Activated CD4-positive, alpha-beta T cell treated with anti-CD3 and anti-CD28 coated beads, Interleukin-2, Interleukin-6, amounts not matched to agents 100 ng/mL and 50 ng/mL, durations not matched to agents 16 hours and 8 hours (primary cell): ENCODE measurements around the gene TBC1D22A.

Experiments used
- DNase-seq: peaks from one replicate; pipeline ENCODE4 v3.0.0-alpha.2; 2020

TBC1D22A gene

GRCh38 chr22:47197773-47198500, 435.5 kb downstream of the TBC1D22A start:
- DNase-seq = no peak

DNA sequence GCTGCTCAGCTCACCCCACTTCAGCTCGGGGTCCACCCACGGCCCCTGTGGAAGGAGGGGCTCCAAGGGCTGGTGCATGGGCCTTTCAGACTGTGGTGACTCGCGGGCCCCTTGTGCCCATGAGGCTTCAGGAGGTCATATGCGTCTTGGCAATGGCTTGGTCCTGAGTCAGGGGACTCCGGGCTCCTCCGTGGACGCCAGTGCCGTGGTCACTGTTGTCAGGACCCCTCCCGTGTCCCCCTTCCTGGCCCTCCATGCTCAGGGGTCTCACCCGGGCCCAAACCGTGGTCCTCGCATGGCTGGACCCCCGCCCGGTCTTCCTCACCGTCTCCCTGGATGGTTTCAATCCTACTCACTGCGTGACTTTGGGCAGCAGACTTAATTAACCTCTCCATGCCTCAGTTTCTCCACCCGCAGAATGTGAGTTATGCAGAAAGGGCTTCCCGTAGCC, 436.4 kb downstream of the TBC1D22A start:
- DNase-seq = no peak

DNA sequence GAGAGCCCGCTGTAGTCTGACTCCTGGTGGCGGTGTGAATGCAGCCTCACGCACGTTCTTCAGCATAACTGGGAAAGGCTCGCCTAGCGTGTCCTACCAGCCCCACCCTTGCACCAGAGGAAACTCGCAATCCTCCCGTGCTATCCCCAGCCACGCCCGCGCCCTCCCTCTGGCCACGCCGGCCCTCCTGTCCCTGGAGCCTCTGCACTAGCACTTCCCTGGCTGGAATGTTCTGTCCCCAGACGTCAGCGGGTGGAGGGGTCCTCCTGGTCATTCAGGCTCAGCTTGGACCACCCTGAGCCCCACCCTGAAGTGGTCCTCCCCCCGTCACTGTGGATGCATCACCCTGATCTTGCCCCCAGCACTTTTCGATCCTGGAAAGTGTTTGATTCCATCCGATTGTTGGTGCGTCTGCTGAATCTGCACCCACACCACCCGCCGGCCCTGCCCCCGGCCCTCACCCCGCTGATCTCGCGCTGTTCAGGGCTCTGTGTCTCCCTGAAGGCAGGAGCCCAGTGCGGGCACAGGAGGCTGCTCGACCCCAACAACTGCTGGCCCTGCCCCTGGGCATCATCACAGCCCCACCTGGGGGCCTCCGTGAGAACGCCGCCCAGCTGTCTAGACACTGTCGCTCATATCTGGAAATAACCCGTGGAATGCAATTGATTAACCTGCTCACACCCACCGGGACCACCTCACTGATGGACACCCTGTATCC, 437.0 kb downstream of the TBC1D22A start:
- no peak for DNase-seq

- no peak for DNase-seq
Observed at GRCh38 chr22:47199979-47200272, 437.5 kb downstream of the TBC1D22A start.

GRCh38 chr22:47200273-47201051, 438.0 kb downstream of the TBC1D22A start:
- DNase-seq = no peak

DNA sequence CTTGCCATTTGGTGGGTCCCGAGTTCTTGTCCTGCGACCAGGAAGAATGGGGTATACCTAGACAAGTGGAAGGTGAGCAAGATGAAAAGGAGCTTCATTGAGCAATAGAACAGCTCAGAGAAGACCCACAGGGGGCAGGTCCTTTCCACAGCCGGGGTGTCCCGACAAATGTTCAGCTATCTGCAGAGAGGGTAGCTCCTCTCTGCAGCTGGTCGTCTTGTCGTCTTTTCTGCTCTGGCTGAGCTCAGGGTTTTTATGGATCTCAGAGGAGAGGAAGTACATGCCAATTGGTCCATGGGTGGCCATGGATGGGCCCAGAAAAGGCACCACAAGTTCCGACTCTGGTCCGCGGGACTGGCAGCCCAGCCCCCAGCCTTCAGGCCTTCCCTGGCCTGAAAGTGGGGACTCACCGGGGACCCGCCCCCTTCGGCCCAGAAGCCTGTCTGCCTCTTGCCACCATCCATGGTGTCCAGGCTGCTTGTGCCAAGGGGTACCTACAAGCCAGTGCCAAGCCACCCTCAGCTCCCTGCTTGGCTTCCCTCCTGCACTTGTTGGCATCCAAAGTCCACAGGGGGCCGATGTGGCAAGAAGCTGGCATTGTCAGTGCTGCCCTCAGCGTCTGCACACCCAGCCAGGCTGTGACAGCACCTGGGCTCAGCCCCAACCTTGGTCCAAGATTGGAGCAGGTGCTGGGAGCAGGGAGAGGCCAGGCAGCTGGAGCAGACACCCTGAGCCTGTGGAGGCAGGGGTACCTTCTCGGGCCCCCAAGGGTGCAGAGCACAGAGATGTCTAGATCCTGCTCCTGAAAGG, 438.9 kb downstream of the TBC1D22A start:
- no peak for DNase-seq

DNA sequence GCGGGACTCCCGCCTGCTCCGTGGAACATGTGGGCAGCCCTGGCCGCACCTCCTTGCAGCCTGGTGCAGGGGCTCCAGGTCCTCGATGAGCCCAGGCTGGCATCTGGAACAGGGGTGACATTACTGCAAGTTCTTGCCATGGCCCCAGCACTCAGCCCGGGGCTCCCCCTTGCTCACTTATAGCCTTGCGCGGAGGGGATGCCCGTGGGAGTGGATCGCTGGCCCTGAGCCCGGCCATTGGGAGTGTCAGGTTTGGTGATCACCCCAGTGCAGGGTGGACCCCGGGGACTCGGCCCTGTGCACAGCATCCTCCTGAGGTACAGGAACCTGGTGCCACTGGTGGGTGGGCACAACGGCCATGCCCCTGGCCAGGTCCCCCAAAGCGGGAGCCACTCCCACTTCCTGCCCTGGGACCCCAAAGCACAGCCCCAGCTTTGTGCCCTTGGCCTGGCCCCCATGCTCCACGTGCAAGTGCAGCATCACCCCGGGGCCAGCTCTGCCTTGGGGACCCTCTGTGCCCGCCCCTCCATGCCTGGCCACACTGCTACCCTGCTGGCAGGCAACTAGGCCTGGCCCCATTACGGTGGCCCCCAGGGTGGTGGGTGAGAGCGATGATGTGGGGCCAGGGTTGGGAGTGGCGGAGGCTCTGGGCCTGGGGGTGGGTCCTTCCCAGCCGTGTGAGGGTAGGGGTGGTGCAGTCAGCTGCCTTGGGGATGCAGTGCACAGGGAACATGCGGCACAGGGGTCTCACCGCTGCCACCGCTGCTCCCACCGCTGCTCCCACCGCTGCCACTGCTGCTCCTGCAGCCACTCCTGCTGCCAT, 439.8 kb downstream of the TBC1D22A start:
- no peak for DNase-seq

- DNase-seq = no peak
Observed at GRCh38 chr22:47202819-47203553, 440.5 kb downstream of the TBC1D22A start.

- no peak for DNase-seq
Observed at GRCh38 chr22:47203554-47203991, 441.1 kb downstream of the TBC1D22A start.

- no peak for DNase-seq
Observed at GRCh38 chr22:47204002-47204979, 441.8 kb downstream of the TBC1D22A start.

DNA sequence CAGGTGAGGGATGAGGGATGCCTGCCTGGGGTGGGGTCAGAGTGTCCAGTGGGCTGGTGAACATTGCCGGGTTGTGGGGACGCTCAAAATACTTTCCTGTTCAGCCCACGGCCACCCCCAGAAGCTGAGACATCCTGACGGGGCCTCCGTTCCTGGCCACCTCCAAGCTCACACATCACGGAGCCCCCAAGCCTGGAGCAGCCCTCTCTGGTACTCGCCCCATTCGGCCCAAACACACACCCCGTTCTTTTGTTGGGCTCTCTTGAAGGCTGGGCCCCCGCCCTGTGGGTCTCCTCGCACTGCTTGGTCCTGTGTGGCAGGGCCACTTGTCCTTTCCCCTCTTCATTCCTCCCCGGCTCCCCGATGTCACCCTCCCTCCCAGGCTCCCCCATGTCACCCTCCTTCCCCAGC, 442.6 kb downstream of the TBC1D22A start:
- DNase-seq = no peak

GRCh38 chr22:47205554-47205953, 443.1 kb downstream of the TBC1D22A start:
- no peak for DNase-seq

DNA sequence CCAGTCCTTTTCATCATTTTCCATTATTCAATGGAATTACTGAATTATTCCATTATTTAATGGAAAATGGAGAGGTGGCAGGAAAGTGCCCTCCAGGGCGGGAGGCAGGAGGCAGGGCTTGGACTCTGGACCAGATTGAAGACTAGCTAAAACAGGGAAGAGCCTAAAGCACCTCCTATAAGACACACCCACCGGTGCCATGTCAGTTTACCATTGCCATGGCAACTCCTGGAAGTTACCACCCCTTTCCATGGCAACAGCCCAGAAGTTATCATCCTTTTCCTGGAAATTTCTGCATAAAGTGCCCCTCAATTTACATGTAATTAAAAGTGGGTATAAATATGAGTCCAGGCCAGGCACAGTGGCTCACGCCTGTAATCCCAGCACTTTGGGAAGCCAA, 443.7 kb downstream of the TBC1D22A start:
- DNase-seq = no peak

DNA sequence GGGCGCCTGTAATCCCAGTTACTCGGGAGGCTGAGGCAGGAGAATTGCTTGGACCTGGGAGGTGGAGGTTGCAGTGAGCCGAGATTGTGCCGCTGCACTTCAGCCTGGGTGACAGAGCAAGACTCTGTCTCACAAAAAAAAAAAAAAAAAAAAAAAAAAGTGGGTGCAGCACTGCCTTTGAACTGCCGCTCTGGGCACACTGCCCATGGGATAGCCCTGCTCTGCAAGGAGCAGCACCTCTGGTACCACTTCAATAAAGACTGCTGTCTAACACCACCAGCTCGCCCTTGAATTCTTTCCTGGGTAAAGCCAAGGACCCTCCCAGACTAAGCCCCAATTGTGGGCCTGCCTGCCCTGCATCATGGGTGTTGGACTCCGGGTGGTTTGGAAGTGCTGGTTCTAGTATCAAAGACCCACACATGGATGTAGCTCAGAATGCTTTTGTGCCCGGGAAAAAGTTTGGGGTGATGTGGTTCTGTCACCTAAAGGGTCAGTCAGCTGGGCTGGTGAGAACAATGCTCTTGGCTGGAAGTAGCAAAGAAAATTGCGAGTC, 444.3 kb downstream of the TBC1D22A start:
- no peak for DNase-seq

DNA sequence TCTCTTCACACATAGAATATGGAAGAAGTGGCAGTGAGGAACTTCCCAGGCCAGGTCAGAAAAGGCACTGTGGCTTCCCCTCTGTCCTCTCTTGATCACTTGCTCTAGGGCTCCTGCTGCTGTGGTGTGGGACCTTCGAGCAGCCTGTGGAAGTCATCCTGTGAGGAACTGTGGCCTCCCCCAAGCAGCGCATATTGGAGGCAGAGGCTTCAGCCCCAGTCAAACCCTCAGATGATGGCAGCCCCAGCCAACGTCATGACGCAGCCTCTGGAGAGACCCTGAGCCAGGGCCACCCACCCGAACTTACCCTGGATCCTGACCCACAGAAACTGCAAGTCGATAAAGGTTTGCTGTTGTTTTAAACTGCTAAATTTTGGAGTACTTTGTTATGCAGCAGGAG, 444.9 kb downstream of the TBC1D22A start:
- DNase-seq = no peak

DNA sequence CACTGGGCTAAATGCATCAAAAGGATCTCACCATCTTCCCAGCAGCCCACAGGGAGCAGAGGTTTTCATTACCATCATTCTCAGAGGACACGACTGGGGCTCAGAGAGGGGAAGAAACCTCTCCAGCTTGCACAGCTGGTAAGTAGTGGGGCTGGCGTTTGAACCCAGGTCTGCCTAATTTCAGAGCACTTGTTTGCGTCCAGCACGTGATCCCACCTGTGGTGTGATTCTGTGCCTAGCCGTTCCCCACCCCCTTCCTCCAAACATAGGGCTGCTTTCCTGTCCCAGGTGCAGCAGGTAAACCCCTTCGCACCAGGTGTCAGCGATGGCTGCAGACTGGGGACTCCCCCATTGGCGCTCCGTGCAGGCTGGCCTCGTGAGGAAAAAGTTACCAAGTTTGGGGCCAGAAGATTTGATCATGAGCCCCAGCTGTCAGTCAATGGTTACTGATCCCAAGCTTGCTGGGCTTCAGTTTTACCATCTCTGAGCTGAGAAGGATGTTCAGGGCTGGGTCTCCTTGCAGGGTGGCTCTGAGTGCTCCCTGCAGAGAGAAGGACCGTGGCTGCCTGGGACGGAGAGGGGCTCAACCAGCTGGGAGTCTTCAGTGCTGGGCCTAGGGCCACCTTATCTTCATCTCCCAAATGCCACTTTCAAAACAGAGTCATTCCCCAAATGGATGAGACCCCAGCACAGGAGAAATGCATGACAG, 445.6 kb downstream of the TBC1D22A start:
- no peak for DNase-seq

DNA sequence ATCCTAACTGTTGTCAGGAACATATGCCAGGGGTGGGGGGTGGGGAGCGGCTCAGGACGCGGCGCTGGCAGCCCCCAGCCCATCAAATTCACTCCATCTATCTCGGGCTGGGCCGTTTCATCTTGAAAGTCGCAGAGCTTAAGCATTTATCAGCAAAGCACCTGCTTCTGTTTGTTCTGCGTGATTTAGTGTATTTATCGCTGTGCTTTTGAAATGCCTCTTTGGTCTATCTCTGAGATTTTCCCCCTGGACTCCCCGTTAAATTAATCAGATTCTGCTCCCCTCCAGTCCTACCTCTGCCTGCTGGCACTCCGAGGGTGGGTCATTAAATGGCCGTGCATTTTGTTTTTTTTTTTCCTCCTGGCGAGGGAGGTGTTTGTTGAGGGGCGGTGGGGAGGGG, 446.2 kb downstream of the TBC1D22A start:
- no peak for DNase-seq

- no peak for DNase-seq
Observed at GRCh38 chr22:47209040-47209514, 446.6 kb downstream of the TBC1D22A start.

- DNase-seq = no peak
Observed at GRCh38 chr22:47209547-47210023, 447.1 kb downstream of the TBC1D22A start.
